ENCODE results near the gene TSN. TPM values are rescaled to one million over a fixed set of nuclear protein-coding genes. Genes with fewer than 3 reads are reported as not detected.

Gene TSN
- total RNA-seq, 1 donor from 2014 or later = 49.5 TPM

DNA sequence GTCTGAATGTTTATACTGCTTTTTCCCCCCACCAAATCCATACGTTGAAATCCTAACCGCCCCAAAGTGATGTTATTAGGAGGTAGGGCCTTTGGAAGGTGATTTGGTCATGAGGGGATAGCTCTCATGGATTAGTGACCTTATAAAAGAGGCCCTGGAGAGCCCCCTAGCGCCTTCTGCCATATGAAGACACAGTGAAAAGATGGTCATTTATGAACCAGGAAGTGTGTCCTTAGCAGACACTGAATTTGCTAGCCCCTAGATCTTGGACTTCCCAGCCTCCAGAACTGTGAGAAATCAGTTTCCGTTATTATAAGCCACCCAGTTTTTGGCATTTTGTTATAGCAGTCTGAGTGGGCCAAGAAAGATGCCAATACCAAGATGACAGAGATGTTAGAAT, 7.2 kb upstream of the TSN start:
- TF ChIP-seq, protein P1, sequence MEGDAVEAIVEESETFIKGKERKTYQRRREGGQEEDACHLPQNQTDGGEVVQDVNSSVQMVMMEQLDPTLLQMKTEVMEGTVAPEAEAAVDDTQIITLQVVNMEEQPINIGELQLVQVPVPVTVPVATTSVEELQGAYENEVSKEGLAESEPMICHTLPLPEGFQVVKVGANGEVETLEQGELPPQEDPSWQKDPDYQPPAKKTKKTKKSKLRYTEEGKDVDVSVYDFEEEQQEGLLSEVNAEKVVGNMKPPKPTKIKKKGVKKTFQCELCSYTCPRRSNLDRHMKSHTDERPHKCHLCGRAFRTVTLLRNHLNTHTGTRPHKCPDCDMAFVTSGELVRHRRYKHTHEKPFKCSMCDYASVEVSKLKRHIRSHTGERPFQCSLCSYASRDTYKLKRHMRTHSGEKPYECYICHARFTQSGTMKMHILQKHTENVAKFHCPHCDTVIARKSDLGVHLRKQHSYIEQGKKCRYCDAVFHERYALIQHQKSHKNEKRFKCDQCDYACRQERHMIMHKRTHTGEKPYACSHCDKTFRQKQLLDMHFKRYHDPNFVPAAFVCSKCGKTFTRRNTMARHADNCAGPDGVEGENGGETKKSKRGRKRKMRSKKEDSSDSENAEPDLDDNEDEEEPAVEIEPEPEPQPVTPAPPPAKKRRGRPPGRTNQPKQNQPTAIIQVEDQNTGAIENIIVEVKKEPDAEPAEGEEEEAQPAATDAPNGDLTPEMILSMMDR (IDR thresholded peaks at IDR 0.05; ENCODE audit: insufficient read depth, low read length, severe bottlenecking) = peak; percentile 42
- DNase-seq (ENCODE audit: low read depth) (peak; percentile 48), FAIRE-seq (no peak)
- Histone ChIP-seq H3K4me3 (ENCODE audit: low read depth, low read length) (no peak overlapping the region), H3K27me3 (ENCODE audit: control insufficient read depth, insufficient read depth, low read length) (no peaks in the 10 kb centered on the region), H3K36me3 (ENCODE audit: control insufficient read depth, insufficient read depth, low read length) (no peaks in the 10 kb centered on the region)

DNA sequence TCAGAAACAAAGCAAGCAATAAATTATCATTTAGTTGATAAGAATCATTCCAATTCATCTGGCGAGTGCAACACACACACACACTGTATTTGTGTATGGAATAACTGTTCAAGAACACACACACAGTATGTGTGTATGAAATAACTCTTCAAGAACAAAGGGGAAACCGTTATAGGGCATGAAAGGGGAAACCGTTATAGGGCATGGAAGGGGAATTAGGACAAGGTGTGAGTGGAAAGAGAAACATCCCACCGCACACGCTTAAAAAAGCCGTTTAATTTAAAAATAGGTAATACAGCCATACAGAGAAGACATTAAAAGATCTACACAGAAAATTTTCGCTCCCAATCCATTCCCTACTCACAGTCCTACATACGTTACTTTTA, 607 bp upstream of the TSN start:
- no peak for DNase-seq (ENCODE audit: low read depth)
- TF ChIP-seq, protein P1 (IDR thresholded peaks at IDR 0.05; ENCODE audit: insufficient read depth, low read length, severe bottlenecking) = no peak
- Histone ChIP-seq H3K27me3 (ENCODE audit: control insufficient read depth, insufficient read depth, low read length) (no peaks in the 10 kb centered on the region), H3K4me3 (ENCODE audit: low read depth, low read length) (peak overlapping the region; percentile 99), H3K36me3 (ENCODE audit: control insufficient read depth, insufficient read depth, low read length) (no peaks in the 10 kb centered on the region)
- no peak for FAIRE-seq

DNA sequence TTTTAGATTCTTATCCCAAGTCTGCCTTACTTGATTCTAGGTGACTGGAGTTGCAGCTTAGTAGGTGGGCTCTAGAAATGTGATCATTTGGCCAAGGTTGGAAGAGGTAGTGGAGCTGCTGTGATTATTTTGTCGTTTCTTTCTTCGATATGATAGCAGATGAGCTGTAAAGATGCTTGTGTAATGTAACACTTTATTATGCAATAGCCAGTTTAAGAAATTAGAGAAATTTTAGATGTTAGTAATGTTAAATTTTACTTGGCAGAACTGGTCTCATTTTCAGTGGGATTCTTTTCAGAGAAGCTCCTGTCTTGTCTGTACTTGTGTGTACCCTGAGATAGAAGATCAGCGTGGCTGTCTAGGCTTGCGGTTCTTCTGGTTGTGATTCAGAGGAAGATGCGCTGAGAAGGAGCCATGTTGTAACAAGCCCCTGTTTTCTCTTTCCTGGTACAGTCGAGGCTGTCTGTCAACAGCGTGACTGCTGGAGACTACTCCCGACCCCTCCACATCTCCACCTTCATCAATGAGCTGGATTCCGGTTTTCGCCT, 9.3 kb downstream of the TSN start:
- FAIRE-seq = no peak

DNA sequence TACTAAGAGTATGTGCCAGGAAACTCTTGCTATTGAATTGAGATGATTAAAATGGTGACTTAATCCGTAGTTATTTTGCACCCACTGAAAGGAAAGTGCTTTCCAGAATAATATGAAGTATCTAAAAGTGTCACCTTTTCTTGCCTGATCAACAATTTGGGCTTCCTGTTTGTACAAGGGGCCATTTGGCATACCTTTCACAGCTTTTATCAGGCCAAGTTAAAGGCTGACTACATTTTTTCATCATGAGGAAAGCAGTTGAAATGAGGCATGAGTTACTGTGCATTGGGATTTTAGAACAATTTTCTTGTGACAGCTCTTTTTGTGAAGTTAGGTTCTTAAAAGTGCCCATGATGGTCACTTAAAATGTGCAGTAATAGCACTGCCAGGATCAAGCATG, 11.2 kb downstream of the TSN start:
- Histone ChIP-seq H3K36me3 (ENCODE audit: control insufficient read depth, insufficient read depth, low read length) (peaks cover 5% of the 10 kb centered on the region), H3K4me3 (ENCODE audit: low read depth, low read length) (no peak overlapping the region), H3K27me3 (ENCODE audit: control insufficient read depth, insufficient read depth, low read length) (no peaks in the 10 kb centered on the region)
- TF ChIP-seq, protein P1 (IDR thresholded peaks at IDR 0.05; ENCODE audit: insufficient read depth, low read length, severe bottlenecking) = no peak
- DNase-seq (ENCODE audit: low read depth) = no peak
- FAIRE-seq = no peak

More for the DNA sequence above, 9.3 kb downstream of the TSN start:
- Histone ChIP-seq H3K27me3 (ENCODE audit: control insufficient read depth, insufficient read depth, low read length) (no peaks in the 10 kb centered on the region), H3K36me3 (ENCODE audit: control insufficient read depth, insufficient read depth, low read length) (peaks cover 5% of the 10 kb centered on the region), H3K4me3 (ENCODE audit: low read depth, low read length) (no peak overlapping the region)
- TF ChIP-seq, protein P1 (IDR thresholded peaks at IDR 0.05; ENCODE audit: insufficient read depth, low read length, severe bottlenecking) = no peak
- no peak for DNase-seq (ENCODE audit: low read depth)

DNA sequence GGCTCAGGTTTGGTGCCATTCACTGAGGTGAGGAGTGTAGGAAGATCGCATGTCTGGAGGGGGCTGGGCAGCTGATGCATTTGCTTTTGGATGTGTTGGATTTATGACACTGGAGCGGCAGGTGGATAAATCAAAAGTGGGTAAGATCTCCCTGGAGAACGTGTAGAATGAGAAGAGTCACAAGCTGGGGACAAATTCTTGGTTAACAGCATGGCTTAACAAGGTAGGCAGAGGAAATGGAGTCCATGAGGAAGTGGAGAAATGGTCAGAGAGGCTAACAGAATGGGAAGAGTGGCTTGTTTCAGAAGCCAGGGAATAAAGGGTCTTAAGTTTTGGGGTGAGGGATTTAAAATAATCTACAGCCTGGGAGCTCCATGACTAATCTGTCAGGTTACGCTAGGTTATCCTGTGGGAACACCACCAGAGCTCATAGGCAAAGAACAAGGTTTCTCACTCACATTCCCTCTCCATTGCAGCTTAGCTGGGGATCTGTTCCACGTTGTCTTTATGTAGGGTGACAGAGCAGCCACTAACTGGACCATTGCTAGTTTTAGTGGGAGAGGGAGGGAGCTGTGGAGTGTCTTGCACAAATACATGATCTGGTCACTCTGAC, 12.8 kb downstream of the TSN start:
- Histone ChIP-seq H3K4me3 (ENCODE audit: low read depth, low read length) (no peak overlapping the region), H3K36me3 (ENCODE audit: control insufficient read depth, insufficient read depth, low read length) (peaks cover 5% of the 10 kb centered on the region), H3K27me3 (ENCODE audit: control insufficient read depth, insufficient read depth, low read length) (no peaks in the 10 kb centered on the region)
- FAIRE-seq (no peak), DNase-seq (ENCODE audit: low read depth) (no peak)
- TF ChIP-seq, protein P1 (IDR thresholded peaks at IDR 0.05; ENCODE audit: insufficient read depth, low read length, severe bottlenecking) = no peak
